ENCODE results near the gene GATA6. TPM values are rescaled to one million over a fixed set of nuclear protein-coding genes. Genes with fewer than 3 reads are reported as not detected.

GATA6 gene
- total and polyA plus RNA-seq, 2 of the 13 experiments (the other 11 are each of a cell fraction or from before 2014, with no cell fraction given), result 0.84 to 3.2 TPM

DNA sequence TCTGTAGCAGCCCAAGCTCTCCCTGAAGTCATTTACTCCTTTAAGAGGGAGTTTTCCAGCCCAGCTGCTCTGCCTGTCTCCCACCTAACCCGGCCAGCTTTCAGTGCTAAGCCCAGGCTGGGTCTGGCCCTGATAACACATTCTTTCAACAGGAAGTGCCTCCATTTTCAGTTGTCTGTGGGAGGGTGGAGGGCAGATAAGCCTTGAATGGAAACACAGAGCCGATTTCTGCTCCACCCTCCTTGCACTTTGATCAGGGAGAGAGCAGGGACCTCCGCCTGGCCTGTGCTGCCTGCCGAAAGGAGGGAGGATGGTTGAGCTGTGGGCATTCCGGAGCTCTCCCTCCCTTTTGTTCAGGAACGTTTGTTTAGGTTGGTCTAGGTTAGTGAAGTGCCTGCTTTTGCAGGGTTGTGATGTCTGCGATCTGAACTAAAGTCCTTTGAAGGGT lies 24.8 kb downstream of the GATA6 start (continued):
- TF ChIP-seq, protein P1, sequence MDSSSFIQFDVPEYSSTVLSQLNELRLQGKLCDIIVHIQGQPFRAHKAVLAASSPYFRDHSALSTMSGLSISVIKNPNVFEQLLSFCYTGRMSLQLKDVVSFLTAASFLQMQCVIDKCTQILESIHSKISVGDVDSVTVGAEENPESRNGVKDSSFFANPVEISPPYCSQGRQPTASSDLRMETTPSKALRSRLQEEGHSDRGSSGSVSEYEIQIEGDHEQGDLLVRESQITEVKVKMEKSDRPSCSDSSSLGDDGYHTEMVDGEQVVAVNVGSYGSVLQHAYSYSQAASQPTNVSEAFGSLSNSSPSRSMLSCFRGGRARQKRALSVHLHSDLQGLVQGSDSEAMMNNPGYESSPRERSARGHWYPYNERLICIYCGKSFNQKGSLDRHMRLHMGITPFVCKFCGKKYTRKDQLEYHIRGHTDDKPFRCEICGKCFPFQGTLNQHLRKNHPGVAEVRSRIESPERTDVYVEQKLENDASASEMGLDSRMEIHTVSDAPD (CRISPR knock-in tag; IDR thresholded peaks at IDR 0.05), result no peak
- TF ChIP-seq SMARCC2 (IDR thresholded peaks at IDR 0.05), result no peak
- TF ChIP-seq, protein P2, sequence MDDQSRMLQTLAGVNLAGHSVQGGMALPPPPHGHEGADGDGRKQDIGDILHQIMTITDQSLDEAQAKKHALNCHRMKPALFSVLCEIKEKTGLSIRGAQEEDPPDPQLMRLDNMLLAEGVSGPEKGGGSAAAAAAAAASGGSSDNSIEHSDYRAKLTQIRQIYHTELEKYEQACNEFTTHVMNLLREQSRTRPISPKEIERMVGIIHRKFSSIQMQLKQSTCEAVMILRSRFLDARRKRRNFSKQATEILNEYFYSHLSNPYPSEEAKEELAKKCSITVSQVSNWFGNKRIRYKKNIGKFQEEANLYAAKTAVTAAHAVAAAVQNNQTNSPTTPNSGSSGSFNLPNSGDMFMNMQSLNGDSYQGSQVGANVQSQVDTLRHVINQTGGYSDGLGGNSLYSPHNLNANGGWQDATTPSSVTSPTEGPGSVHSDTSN (CRISPR knock-in tag; IDR thresholded peaks at IDR 0.05; ENCODE audit: borderline replicate concordance), result no peak
- TF ChIP-seq NCOA2 (CRISPR knock-in tag; IDR thresholded peaks at IDR 0.05), result peak; percentile 73
- no peak for TF ChIP-seq NFKB2 (CRISPR knock-in tag; IDR thresholded peaks at IDR 0.05; ENCODE audit: borderline replicate concordance)
- TF ChIP-seq GZF1 (CRISPR knock-in tag; IDR thresholded peaks at IDR 0.05), result no peak
- no peak for TF ChIP-seq NKX3-1 (CRISPR knock-in tag; IDR thresholded peaks at IDR 0.05)
- TF ChIP-seq, protein P3, sequence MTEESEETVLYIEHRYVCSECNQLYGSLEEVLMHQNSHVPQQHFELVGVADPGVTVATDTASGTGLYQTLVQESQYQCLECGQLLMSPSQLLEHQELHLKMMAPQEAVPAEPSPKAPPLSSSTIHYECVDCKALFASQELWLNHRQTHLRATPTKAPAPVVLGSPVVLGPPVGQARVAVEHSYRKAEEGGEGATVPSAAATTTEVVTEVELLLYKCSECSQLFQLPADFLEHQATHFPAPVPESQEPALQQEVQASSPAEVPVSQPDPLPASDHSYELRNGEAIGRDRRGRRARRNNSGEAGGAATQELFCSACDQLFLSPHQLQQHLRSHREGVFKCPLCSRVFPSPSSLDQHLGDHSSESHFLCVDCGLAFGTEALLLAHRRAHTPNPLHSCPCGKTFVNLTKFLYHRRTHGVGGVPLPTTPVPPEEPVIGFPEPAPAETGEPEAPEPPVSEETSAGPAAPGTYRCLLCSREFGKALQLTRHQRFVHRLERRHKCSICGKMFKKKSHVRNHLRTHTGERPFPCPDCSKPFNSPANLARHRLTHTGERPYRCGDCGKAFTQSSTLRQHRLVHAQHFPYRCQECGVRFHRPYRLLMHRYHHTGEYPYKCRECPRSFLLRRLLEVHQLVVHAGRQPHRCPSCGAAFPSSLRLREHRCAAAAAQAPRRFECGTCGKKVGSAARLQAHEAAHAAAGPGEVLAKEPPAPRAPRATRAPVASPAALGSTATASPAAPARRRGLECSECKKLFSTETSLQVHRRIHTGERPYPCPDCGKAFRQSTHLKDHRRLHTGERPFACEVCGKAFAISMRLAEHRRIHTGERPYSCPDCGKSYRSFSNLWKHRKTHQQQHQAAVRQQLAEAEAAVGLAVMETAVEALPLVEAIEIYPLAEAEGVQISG (CRISPR knock-in tag; IDR thresholded peaks at IDR 0.05), result peak; percentile 65
- TF ChIP-seq, protein P4, sequence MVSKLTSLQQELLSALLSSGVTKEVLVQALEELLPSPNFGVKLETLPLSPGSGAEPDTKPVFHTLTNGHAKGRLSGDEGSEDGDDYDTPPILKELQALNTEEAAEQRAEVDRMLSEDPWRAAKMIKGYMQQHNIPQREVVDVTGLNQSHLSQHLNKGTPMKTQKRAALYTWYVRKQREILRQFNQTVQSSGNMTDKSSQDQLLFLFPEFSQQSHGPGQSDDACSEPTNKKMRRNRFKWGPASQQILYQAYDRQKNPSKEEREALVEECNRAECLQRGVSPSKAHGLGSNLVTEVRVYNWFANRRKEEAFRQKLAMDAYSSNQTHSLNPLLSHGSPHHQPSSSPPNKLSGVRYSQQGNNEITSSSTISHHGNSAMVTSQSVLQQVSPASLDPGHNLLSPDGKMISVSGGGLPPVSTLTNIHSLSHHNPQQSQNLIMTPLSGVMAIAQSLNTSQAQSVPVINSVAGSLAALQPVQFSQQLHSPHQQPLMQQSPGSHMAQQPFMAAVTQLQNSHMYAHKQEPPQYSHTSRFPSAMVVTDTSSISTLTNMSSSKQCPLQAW (CRISPR knock-in tag; IDR thresholded peaks at IDR 0.05), result peak; percentile 55; the same call in 1 of the 2 replicates
- TF ChIP-seq, protein P5, sequence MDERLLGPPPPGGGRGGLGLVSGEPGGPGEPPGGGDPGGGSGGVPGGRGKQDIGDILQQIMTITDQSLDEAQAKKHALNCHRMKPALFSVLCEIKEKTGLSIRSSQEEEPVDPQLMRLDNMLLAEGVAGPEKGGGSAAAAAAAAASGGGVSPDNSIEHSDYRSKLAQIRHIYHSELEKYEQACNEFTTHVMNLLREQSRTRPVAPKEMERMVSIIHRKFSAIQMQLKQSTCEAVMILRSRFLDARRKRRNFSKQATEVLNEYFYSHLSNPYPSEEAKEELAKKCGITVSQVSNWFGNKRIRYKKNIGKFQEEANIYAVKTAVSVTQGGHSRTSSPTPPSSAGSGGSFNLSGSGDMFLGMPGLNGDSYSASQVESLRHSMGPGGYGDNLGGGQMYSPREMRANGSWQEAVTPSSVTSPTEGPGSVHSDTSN (CRISPR knock-in tag; IDR thresholded peaks at IDR 0.05), result no peak
- no peak for TF ChIP-seq SP4 (CRISPR knock-in tag; IDR thresholded peaks at IDR 0.05)
- TF ChIP-seq KLF9 (CRISPR knock-in tag; IDR thresholded peaks at IDR 0.05; ENCODE audit: low read depth), result no peak
- TF ChIP-seq ZNF121 (CRISPR knock-in tag; IDR thresholded peaks at IDR 0.05), result no peak
- TF ChIP-seq TCF7 (IDR thresholded peaks at IDR 0.05; ENCODE audit: low read depth), result 0 out of 2 replicates have a peak, but pooled peaks have one; percentile 34
- TF ChIP-seq, protein P6, sequence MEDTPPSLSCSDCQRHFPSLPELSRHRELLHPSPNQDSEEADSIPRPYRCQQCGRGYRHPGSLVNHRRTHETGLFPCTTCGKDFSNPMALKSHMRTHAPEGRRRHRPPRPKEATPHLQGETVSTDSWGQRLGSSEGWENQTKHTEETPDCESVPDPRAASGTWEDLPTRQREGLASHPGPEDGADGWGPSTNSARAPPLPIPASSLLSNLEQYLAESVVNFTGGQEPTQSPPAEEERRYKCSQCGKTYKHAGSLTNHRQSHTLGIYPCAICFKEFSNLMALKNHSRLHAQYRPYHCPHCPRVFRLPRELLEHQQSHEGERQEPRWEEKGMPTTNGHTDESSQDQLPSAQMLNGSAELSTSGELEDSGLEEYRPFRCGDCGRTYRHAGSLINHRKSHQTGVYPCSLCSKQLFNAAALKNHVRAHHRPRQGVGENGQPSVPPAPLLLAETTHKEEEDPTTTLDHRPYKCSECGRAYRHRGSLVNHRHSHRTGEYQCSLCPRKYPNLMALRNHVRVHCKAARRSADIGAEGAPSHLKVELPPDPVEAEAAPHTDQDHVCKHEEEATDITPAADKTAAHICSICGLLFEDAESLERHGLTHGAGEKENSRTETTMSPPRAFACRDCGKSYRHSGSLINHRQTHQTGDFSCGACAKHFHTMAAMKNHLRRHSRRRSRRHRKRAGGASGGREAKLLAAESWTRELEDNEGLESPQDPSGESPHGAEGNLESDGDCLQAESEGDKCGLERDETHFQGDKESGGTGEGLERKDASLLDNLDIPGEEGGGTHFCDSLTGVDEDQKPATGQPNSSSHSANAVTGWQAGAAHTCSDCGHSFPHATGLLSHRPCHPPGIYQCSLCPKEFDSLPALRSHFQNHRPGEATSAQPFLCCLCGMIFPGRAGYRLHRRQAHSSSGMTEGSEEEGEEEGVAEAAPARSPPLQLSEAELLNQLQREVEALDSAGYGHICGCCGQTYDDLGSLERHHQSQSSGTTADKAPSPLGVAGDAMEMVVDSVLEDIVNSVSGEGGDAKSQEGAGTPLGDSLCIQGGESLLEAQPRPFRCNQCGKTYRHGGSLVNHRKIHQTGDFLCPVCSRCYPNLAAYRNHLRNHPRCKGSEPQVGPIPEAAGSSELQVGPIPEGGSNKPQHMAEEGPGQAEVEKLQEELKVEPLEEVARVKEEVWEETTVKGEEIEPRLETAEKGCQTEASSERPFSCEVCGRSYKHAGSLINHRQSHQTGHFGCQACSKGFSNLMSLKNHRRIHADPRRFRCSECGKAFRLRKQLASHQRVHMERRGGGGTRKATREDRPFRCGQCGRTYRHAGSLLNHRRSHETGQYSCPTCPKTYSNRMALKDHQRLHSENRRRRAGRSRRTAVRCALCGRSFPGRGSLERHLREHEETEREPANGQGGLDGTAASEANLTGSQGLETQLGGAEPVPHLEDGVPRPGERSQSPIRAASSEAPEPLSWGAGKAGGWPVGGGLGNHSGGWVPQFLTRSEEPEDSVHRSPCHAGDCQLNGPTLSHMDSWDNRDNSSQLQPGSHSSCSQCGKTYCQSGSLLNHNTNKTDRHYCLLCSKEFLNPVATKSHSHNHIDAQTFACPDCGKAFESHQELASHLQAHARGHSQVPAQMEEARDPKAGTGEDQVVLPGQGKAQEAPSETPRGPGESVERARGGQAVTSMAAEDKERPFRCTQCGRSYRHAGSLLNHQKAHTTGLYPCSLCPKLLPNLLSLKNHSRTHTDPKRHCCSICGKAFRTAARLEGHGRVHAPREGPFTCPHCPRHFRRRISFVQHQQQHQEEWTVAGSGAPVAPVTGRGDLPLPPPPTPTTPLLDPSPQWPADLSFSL (CRISPR knock-in tag; IDR thresholded peaks at IDR 0.05), result no peak
